ENCODE data around the gene GPN1.
"Not testable (repeated sequence)": the region's sequence is repeated elsewhere in the genome, so short reads cannot be mapped to it uniquely, and the experiment has no call there.

GPN1 gene

DNA sequence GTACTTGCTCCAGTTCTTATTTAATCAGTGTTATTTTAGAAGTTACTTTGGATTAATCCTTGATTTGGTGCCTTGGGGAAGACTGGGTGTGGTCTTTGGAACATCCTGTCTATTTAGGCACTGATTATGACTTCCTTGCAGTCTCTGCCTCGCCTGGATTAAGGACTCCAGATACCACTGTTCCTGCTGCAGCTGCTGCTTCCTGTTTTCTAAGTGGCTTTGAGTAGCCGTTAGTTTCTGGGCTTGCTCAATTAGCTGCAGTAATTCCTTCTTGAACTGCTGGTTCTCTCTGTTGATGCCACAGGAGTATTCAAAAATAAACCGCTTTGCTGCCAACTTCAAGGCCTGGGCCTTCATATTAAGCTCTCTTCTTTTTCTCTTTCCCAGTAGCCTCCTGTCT is 1.9 kb upstream of the GPN1 start:
- DNase-seq (ENCODE audit: extremely low read depth in 1 of 2, low read depth in 1 of 2) = not testable (repeated sequence)

DNA sequence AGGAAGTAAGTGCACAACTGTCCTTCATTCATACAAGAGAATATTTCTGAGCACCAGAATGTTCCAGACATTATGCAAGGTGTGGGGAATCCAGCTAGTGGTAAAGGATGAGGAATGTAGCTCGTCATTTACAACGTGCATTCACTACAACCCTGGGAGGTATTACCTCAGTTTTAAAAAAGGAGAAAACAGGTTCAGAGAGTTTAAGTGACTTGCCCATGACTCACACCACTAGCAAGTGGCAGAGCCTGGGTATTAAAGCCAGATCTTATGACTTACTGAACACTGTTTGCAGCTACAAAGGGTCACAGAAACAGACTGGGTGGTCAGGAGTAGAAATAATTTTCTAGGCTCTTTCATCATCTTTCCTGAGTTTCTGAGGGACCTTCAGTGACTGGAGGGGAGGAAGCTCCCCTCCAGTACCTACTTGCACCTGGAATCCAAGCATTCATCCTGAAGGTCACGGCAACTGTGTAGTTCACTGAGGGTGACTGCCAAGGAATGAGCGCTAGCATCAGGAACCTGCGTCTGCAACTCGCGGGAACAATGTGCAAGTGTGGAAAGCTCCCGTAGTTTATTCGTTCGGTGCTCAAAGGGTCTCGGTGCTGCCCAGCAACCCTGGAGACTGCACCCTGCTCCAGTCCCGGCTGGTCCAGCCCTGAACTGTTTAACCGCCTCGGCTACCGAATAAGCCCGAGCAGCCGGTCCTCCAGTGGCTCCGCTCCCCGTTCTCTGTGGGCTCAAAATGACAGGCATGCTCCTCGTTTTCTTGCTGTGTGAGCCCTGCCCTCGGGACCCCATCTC is 685 bp upstream of the GPN1 start:
- DNase-seq (ENCODE audit: extremely low read depth in 1 of 2, low read depth in 1 of 2) = no peak

DNA sequence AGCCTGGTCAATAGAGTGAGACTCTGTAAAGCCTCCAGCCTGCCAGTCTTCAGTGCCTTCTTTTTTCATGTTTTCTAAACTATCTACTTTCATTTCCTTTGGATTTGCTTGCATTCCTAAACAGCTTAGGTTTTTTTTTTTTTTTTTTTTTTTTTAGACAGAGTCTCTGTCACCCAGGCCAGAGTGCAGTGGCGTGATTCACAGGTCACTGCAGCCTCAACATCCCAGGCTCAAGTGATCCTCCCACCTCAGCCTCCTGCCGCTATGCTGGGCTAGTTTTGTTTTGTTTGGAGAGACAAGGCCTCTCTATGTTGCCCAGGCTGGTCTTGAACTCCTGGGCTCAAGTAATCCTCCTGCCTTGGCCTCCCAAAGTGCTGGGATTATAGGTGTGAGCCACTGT is 1.4 kb downstream of the GPN1 start:
- not testable (repeated sequence) for DNase-seq (ENCODE audit: extremely low read depth in 1 of 2, low read depth in 1 of 2)

DNA sequence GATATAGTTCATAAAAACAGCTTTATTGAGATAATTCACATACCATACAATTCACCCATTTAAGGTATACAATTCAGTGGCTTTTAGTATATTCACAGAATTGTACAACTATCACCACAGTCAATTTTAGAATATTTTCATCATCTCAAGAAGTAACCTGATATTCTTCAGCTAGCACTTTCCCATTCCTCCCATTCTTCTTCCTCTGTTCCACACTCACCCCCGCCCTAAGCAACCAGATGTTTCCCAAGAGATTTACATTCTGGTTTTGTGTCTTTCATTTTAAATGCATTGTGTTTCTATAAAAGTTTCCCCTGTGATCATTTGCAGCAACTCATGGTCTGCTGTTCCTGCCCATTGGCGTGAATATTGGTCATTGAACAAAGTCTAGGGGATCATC is 5.4 kb downstream of the GPN1 start:
- no peak for DNase-seq (ENCODE audit: extremely low read depth in 1 of 2, low read depth in 1 of 2)

DNA sequence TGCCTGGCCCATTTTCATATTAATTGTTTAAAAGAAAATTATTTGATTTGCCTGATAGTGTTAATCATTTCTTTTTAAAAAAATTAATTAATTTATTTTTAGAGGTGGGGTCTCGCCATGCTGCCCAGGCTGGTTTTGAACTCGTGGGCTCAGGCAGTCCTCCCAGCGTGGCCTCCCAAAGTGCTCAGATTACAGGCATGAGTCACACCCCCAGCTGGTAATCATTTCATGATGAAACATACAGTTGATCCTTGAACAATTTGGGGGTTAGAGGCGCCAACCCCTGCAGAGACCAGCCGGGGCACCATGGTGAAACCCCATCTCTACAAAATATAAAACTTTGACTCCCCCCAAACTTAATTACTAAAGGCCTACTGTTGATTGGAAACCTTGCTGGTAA is 7.9 kb downstream of the GPN1 start:
- DNase-seq (ENCODE audit: extremely low read depth in 1 of 2, low read depth in 1 of 2) = no peak

DNA sequence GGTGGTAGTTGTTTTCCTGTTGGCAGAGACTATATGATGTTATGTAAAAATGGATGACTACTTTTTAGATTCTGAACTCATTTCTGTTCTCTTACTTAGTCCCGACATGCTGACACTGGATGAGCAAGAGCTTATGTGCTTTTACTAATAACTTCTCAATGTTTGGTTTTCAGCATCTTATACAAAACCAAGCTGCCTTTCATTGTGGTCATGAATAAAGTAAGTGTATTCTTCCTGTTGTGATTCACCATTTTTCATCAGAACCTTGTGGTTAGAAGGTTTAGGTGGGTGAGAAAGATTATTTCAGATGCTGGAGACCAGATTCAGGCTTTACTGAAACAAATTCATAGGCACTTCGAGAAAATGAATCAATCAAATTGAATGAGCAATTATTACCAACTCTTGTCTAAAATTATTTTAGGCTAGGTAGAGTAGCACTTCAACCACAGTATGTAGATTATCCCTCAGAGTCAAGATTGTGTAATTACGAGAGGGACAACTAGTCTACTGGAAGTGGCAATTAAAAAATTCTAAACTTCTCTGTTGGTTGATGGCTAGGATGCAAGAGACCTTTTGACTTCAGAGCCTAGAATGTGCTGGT is 9.3 kb downstream of the GPN1 start:
- no peak for DNase-seq (ENCODE audit: extremely low read depth in 1 of 2, low read depth in 1 of 2)

DNA sequence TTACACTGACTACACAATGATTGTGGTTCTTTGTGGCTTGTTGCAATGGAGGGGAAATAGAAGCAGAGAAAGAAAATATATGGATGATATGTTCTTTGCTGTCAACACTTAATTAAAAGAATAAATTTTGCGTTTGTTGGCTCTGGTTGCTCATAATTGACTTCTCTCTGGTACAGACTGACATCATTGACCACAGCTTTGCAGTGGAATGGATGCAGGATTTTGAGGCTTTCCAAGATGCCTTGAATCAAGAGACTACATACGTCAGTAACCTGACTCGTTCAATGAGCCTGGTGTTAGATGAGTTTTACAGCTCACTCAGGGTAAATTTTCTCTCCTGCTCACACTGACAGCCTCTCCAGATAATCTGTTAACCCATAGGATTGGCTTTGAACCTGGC is 9.9 kb downstream of the GPN1 start:
- peak in 1 of 2 donors; percentile 37 for DNase-seq (ENCODE audit: extremely low read depth in 1 of 2, low read depth in 1 of 2)

DNA sequence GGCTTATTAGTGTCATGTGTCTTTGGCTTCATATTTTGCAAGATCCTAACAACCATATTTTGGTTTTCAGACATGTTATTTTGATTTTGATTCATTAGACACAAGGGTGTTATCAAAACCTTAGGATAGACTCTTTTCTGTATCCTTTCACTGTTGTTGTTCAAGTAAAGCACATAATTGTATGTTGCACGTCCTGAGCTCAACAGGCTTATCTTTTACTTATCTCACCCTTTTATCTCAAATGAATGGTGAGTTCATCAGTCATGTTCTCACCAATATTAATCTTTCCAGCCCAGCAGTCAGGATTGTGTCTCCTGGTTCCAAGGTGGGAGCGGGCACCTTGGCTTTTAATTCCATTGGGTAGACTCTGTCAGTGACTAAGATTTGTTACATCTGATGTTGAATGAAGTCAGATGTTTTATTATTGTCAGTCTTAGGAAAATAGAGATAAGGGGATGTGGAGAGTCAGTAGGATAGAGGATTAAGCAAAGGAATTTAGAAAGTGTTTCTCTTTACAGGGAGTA is 11.9 kb downstream of the GPN1 start:
- no peak for DNase-seq (ENCODE audit: extremely low read depth in 1 of 2, low read depth in 1 of 2)

DNA sequence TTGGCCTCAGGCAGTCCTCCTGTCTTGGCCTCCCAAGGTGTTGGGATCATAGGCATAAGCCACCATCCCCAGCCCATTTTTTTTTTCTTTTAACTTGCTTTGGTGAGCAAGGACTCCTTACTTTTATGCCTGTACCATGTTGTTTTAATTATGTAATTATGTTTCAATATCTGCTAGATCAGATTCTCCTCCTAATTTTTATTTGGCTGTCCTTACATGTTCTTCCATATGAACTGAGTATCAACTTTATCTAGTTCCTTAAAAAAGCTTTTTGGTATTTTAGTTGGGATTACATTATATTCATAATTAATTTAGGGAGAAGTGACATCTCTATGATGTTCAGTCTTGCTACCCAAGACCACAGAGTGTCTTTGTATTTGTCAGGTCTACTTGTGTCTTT is 16.3 kb downstream of the GPN1 start:
- DNase-seq (ENCODE audit: extremely low read depth in 1 of 2, low read depth in 1 of 2) = no peak

DNA sequence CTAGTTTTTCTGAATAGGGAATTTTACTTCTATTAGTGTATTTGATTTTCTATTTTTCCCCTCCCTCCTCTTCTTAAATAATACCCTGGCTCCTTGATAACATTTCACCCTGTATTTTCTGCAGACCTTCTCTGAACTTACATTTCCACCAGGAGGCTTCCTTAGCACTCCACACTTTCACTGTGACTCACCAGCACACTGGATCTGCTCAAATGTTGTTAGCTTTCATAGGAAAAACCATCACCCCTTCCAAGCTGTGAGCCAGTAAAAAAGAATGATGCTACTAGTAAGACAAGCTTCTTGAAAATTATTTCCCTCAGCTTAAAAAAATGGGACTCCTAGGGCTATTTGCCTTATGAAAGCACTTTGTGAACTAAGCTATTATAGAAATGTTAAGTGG is 18.4 kb downstream of the GPN1 start:
- no peak for DNase-seq (ENCODE audit: extremely low read depth in 1 of 2, low read depth in 1 of 2)

DNA sequence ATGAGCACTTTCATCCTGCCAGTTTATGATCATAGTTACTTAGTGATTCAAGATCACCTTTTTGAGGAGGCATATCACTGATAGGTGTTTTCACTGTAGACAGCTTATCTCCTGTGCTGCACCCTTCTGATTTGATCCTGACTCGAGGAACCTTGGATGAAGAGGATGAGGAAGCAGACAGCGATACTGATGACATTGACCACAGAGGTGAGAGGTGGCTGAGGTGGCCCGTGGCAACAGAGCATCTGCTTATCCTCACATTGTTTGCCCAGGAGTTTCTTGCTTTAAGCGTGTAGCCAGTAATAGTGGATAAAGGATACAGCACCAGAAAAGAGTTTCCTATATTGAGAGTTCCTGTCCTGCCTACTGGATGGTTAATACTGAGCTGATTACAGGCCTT is 18.9 kb downstream of the GPN1 start:
- DNase-seq (ENCODE audit: extremely low read depth in 1 of 2, low read depth in 1 of 2) = no peak

DNA sequence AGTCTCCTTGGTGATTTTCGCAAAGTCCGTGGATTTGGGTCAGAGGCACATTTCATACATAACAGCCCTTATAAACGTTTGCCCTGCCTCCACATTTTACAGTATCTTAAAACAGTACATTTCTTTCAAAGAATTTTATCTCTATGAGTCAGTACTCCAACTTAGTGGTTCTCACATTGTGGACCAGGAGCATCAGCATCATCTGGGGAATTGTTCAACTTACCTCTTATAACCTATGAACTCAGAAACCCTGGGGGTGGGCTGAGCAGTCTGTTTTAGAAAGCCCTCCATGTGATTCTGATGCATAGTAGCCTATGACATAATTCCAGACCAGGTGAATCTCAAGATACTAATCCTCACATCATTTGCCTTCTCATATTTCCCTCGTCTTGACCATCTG is 22.2 kb downstream of the GPN1 start:
- no peak for DNase-seq (ENCODE audit: extremely low read depth in 1 of 2, low read depth in 1 of 2)

DNA sequence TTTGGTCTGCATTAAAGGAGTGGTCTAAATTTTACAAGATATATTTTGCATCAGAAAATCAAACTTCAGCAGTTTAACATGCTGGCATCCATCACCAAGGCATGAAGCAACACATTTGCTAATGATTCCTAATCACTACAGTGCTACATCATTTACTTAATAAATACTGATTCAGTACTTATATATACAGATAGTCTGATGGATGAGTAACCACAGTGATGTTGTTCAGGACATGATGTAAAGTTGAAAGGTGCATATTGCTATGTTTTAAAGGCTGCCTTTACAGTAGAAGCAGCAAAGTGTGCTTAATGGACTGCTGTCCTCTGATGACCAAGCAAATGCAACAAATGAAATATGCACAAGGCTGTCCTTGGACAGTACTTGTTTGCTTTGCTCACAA is 23.5 kb downstream of the GPN1 start:
- no peak for DNase-seq (ENCODE audit: extremely low read depth in 1 of 2, low read depth in 1 of 2)

DNA sequence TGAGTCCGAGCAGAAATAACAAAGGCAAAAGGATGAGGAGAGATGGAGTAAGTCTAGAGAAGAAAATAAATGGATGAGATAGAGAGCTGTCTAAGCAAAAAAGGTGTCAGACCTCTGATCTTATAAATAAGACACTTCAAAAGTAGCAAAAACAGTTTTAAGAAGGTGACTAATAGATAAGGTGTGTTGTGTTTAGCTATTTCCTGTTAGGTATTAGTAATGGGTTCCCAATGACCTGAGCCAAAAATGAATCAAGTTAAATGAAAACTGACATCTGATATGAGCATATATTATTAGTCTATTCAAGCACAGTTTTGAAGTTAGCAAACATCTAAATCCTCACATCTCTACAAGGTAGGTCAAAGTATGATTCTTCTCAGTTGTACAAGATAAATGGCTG is 23.9 kb downstream of the GPN1 start:
- no peak for DNase-seq (ENCODE audit: extremely low read depth in 1 of 2, low read depth in 1 of 2)

DNA sequence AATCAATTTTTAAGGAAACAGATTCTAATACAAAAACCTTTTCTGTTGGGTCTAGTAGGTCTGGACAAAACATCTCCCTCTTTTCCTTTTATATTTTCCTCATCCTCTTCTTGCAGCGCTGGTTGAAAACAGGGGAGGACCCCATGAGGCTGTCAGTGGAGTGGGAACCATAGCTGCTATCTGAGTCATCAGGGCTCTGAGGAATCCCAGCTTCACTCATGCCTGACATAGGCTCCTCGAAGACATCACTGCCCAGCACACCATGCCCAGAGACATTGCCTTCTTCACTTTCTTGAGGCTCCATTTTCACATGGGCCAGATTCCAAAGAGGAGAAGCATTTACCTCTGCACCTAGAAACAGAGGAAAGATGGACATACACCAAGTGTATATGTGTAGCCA is 24.5 kb downstream of the GPN1 start:
- DNase-seq (ENCODE audit: extremely low read depth in 1 of 2, low read depth in 1 of 2) = no peak

DNA sequence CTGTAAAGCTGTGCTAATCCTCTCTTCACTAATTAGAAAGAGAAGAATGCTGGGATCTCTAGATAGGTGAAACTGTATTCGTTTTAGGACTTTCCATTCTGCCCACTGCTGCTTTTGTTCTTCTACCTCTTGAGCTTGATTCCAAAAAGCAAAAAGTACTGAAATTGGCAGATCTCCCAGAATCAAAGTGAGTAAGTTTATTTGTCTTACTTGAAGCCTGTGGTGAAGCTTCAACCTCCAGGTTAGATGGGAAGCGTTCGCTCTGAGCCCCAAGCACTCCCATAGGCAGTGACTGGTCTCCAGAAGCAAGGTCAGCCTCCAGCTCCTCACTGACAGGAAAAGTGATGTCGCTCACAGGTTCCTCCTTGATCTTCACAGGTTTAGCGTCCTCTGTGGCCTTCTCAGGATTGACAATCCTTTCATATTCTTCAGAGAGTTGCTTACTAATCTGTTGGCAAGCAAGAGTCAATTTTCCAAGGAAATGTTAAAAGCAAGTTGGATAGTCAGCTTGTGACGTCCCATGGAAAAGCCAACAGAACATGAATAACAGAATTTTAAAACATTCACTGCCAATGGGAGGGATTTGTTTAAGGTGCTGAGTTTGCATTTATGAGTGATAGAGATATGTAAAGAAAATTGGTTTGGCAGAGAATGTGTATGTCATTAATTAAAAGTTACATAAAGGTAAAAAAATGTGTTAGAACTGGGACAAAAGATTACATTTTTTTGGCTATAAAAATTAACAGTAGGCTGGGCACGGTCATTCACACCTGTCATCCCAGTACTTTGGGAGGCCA is 26.5 kb downstream of the GPN1 start:
- no peak for DNase-seq (ENCODE audit: extremely low read depth in 1 of 2, low read depth in 1 of 2)

DNA sequence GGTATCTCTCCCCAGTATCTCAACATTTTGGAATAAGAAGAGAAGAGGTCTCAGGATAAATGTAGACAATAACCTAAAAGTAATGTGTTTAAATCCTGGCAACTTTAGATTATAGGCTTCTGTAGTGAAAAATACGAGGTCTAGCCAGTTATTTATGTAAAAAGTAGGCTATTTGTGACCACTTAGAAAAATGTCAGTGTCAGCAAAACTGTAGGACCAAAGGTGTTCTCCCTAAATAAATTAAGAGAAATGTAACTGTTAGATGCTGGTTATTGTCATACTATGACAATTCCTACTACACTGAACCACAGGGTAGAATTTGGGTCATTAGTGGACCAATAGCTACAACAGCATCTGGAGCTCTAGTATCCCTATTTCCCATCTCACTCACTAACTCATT is 32.5 kb downstream of the GPN1 start:
- no peak for DNase-seq (ENCODE audit: extremely low read depth in 1 of 2, low read depth in 1 of 2)

DNA sequence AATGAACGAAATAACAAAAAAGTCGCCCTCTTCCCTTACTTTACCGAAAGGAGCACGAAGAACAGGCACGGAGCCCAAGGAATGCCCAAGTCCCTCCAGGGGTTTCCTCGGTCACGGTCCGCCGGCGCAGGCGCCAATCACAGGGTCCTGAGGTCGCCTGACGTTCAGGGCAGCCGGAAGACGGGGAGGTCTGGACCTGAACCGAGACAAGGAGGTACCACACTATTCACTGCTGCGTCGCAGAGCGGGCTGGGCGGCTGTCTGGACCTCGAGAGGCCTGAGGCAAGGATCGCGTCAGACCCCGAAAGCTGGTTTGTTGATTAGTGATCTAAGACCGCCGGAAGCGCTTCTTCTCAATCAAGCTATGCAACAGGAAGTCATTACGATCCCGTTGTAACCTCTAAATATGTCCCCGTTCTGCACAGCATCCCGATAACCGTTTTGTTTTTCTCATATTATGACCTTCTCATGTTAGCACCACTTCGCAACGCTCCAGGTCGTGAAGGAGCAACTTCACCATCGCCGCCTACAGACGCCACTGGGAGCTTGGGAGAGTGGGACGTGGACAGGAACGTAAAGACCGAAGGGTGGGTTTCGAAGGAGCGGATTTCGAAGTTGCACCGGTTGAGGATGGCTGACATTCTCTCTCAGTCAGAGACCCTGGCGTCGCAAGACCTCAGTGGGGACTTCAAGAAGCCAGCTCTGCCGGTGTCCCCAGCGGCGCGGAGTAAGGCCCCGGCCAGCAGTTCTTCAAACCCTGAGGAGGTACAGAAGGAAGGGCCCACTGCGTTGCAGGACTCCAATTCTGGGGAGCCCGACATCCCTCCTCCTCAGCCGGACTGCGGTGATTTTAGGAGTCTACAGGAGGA is 34.7 kb downstream of the GPN1 start, which contains the start of the genes SLC4A1AP and SUPT7L:
TSS of gene SLC4A1AP (plus strand) at position 605 of the 869 bp plus-strand sequence. CDS start at position 631, 26 bp downstream.
TSS of gene SUPT7L (minus strand) at position 330 of the 869 bp plus-strand sequence. CDS start 1,422 bp downstream, outside the sequence.
- peak; percentile 44 to 53 for DNase-seq (ENCODE audit: extremely low read depth in 1 of 2, low read depth in 1 of 2)

DNA sequence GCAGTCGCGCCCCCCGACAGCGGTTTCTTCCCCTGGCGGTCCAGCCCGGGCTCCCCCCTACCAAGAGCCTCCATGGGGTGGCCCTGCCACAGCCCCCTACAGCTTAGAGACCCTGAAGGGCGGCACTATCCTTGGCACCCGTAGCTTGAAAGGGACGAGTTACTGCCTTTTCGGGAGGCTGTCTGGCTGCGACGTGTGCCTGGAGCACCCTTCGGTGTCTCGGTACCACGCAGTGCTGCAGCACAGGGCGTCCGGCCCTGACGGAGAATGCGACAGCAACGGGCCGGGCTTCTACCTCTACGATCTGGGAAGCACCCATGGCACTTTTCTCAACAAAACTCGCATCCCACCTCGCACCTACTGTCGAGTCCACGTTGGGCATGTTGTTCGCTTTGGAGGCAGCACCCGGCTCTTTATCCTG is 35.3 kb downstream of the GPN1 start:
- peak in 1 of 2 donors; percentile 8 for DNase-seq (ENCODE audit: extremely low read depth in 1 of 2, low read depth in 1 of 2)

DNA sequence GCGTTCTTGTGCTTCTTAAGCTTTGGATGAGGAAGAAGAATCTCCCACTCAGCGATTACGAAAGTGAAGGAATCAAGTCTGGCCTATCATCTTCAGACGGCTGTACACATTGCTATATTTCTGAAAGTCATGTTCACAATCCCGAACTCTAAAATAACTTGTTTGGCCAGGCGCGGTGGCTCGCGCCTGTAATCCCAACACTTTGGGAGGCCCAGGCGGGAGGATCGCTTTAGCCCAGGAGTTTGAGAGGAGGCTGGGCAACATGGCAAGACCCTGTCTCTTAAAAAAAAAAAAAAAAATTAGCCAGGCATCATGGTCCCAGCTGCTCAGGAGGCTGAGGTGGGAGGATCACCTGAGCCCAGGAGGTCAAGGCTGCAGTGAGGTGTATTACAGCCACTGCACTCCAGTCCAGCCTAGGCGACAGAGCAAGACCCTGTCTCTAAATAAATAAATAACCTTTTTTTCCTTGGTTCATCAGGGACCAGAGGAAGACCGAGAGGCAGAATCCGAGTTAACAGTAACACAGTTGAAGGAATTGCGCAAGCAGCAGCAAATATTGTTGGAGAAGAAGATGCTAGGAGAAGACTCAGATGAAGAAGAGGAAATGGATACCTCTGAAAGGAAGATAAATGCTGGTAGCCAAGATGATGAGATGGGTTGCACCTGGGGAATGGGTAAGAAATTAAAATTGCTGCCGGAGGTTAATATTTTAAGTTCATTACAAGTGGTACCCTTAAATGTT is 35.9 kb downstream of the GPN1 start:
- DNase-seq (ENCODE audit: extremely low read depth in 1 of 2, low read depth in 1 of 2) = no peak
